ENCODE results near the gene C10orf105.

- TF ChIP-seq, protein P1, sequence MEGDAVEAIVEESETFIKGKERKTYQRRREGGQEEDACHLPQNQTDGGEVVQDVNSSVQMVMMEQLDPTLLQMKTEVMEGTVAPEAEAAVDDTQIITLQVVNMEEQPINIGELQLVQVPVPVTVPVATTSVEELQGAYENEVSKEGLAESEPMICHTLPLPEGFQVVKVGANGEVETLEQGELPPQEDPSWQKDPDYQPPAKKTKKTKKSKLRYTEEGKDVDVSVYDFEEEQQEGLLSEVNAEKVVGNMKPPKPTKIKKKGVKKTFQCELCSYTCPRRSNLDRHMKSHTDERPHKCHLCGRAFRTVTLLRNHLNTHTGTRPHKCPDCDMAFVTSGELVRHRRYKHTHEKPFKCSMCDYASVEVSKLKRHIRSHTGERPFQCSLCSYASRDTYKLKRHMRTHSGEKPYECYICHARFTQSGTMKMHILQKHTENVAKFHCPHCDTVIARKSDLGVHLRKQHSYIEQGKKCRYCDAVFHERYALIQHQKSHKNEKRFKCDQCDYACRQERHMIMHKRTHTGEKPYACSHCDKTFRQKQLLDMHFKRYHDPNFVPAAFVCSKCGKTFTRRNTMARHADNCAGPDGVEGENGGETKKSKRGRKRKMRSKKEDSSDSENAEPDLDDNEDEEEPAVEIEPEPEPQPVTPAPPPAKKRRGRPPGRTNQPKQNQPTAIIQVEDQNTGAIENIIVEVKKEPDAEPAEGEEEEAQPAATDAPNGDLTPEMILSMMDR (conservative IDR thresholded peaks at IDR 0.05; ENCODE audit: low read length), result no peak
- TF ChIP-seq EZH2phosphoT487 (IDR thresholded peaks at IDR 0.05; ENCODE audit: borderline replicate concordance, low read depth, low read length), result no peak
Measured at GRCh38 chr10:71667387-71667752, 52.2 kb downstream of the C10orf105 start.

Data from OCI-LY7 (cell line).